SH-SY5Y (cell line): ENCODE data around the gene IPO13.

Experiments used
- GATA2 ChIP-seq: IDR thresholded peaks from 2 replicates; pipeline ENCODE4 v1.6.1; 2011; ENCODE audit warnings: mild to moderate bottlenecking, low read depth, low read length
- GATA3 ChIP-seq: IDR thresholded peaks from 2 replicates; pipeline ENCODE4 v1.6.1; 2011; ENCODE audit warnings: low read depth, mild to moderate bottlenecking, low read length, moderate library complexity

GRCh38 chr1:43932786-43933385, 13.9 kb upstream of the IPO13 start:
- TF ChIP-seq GATA2 (no peak), GATA3 (no peak)
